Stimulated activated CD8-positive, alpha-beta memory T cell treated with anti-CD3 and anti-CD28 coated beads, Interleukin-4, amount 100 ng/mL, for 48 hours (primary cell): ENCODE data around the gene STK32B.
"Not testable (repeated sequence)": the region's sequence is repeated elsewhere in the genome, so short reads cannot be mapped to it uniquely, and the experiment has no call there.

ENCODE experiments used
- DNase-seq: peaks from one replicate; pipeline ENCODE4 v3.0.0-alpha.2; 2020

Gene STK32B

DNA sequence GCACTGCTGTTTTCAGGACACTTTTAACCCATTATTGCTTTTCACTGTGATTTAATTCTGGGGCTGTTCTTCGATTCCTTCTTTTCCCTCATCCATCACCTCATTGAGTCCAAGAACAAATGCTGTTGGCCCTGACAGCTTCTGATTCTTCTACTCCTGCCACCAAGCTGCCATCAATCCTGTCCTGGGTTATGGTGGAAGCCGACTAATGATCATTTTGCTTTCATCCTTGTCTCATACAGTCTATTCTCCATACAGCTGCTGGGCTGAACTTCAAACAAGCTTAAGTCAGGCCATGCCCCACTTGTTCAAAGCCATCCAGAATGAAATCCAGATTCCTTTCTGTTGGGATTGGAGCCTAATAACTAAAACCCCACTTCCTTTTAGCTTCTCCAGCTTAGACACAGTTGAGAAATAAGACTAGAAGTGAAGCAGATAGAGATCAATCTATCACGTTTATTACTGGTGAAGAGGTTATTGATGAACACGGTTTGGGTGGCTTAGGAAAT lies 161.9 kb downstream of the STK32B start:
- DNase-seq: no peak

DNA sequence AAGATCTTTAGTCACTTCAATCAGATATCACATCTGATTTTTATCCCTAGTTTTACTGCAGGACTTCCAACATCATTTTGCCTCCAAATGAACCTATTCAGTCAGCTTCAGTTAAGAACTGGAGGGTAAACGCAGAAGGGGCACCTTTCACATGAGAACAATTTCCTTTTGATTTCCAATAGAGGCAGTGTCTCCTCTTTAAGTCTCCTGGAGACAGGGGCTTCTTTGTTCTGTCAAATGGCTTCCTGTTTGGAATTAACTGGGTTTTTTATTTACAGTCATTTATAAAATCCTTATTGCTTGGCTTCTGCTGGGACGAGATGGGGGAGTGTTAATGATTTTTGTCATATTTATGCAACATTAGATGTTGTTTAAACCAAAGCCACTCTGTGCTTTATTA lies 164.0 kb downstream of the STK32B start:
- DNase-seq: no peak

DNA sequence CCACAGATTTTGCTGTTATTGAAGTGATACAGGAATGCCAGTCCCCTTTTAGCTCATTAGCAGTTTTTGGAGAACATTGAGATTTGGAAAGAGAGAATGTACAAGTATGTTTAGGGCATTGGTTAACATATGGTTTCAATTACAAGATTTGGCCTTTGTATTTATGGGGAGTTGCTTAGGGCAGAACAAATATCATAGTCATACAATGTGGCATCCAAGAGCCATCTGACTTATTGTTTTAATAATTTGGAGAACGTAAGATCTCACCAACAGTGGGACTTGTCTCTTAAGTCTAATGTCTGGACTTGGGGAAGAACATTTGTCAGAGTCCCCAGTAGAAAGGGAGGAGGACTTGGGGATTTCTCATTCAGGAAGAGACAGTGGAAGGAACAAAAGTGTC lies 166.1 kb downstream of the STK32B start:
- no peak for DNase-seq

DNA sequence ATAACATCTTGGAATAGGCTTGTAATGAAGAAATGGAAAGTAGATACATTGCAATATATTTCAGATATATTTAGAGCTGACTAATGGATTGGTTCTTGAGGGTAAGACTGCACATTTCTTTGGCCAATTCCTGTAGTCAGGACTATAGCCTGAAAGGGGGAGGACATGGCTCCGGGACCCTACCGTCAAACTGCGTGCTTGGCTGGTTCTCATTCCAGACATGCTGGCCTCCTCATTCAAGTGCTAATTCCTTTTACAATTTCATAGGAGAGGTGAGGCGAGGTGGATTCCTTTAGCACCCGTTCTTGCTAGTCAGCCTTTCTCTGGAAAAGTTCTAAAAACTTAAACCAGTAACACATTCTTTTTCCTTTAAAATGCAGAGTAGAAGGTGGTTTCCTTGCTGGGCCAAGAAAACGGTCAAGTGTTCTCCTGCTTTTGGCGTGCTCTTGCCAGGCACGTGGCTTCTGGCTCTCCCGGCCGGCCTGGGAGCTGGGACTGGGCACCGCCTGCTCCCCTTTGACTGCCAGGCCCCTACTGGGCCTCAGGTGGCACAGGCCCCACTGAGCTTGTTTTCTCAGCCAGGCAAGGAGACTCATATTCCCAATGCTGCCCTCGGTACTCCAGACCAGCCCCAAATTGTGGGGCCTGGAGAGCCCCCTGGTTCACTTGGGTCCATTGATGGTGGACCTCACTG lies 167.2 kb downstream of the STK32B start:
- DNase-seq: no peak

DNA sequence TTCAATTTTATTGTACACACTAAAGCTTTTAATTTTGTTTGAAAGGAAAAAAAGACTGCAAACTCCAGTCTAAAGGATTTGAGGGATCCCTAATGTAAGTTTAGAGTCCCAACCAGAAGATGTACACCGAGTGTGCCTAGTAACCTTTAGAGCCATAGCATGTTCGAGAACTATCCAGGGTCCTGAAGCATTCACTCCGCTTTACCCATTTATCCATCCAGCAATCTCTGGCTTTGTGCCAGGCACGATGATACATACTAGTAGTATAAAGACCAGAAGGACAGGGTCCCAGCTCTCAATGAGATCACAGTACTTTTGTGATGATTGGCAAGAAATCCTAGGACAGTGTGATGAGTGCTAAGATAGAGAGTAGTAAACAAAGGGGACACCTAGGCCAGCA lies 168.7 kb downstream of the STK32B start:
- no peak for DNase-seq

DNA sequence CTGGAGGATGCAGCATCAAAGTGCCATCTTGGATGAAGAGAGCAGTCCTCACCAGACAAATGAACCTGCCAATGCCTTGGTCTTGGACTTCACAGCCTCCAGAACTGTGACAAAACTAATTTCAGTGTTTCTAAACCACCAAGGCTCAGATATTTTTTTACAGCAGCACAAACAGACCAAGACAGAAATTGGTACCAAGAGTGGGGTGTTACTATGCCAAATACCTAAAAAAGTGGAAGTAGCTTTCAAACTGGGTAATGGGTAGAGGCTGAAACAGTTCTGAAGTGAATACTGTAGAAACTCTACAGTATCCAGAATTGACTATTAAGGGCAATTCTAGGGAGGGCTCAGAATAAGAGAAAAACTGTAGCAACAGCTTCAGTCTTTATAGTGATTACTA lies 170.8 kb downstream of the STK32B start:
- DNase-seq: no peak

DNA sequence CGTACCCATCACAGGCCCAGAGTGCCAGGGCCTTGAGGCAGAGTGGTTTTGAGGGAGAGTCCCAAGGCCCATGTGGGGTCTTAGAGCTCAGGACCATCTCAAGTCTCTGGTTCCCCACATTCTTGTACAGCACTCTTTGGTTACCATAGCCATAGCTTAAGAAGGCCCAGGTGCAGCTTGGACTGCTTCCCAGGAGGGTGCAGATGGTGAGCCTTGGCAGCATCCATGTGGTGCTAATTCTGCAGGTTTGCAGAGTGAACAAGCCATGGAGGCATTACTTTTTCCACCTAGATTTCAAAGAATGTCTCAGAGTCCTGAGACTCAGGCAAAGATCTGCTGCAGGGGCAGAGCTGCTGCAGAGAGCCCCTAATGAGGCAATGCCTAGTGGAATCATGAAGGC lies 171.7 kb downstream of the STK32B start:
- no peak for DNase-seq

DNA sequence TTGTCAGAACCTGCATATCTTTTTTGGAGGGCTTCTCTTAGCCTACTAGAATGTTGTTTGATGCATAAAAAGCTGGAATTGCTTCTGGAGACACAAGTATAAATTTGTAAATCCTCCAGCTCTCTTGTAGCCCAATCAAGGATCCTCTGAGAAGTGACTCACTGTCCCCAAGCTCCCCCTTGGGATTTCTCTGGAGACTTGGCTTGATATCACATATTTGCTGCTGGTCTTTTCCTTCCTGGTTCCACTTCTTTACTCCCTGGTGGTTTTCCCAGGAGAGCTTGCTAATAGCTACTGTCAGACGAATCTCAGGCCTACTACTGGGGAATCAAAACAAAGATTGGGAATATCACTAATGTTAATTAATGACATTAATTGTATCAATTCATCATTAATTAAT lies 173.1 kb downstream of the STK32B start:
- no peak for DNase-seq

DNA sequence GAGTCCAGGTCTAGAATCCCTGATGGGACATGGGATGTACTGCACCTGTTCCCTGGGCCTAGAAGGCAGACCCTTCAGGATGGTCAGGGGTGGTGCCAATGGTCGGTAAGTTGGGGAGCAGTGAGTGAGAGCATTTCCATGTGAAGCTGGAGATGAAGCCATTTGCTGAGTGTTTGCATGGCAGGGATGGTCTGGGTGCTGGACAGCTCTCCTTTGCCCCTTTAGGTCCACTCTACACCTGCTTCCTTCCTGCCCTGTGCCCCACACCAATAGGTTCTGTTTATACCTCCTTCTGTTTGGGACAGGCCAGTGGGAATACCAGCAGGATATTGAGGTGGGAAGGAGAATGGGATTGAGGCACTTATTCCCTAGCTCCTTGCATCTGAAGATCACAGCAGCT lies 181.3 kb downstream of the STK32B start:
- DNase-seq: no peak

DNA sequence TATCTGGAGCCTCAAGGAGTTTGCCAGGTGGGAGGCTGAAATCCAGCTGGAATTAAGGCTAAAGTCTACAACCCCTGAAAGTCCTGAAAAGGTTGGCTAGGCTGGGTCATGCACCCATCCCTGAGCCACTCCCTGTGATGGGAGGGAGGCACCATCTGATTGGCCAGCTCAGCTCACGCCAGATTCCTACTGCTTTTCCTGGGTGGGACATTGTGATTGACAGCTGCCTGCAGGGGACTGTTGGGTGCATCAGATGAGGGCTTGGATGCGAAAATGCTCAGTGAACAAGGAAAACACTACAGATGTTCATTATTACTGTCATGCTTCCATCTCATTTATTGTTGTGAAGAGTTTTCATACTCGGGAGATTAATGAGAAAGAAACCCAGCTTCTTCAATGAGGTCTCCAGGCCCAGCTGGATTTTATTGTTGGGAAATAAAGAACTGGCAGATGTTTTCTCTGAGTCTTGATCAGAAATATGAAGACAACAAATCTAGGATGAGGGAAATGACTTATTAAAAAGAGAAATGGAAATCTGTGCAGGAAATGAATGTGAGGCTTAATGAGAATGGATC lies 185.9 kb downstream of the STK32B start:
- DNase-seq: no peak

DNA sequence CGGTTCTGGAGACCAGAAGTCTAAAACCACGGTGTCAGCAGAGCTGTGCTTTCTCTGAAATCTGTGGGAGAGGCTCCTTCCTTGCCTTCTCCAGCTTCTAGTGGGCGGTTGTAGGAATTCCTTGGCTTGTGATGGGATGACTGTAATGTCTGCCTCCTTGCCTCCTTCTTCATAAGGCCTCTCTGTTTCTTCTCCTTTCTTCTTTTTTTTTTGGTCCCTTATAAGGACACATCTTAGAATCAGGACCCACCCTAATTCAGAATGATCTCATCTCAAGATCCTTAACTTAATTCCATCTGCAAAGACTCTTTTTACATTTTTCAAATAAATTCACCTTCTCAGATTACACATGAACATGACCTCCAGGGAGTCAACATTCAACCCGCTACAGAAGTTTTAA lies 186.9 kb downstream of the STK32B start:
- no peak for DNase-seq

DNA sequence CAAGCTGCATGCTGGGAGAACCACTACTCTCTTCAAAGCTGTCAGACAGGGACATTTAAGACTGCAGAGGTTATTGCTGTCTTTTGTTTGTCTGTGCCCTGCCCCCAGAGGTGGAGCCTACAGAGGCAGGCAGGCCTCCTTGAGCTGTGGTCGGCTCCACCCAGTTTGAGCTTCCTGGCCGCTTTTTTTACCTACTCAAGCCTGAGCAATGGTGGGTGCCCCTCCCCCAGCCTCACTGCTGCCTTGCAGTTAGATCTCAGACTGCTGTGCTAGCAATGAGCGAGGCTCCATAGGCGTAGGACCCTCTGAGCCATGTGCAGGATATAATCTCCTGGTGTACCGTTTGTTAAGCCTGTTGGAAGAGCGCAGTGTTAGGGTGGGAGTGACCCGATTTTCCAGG lies 195.8 kb downstream of the STK32B start:
- not testable (repeated sequence) for DNase-seq

DNA sequence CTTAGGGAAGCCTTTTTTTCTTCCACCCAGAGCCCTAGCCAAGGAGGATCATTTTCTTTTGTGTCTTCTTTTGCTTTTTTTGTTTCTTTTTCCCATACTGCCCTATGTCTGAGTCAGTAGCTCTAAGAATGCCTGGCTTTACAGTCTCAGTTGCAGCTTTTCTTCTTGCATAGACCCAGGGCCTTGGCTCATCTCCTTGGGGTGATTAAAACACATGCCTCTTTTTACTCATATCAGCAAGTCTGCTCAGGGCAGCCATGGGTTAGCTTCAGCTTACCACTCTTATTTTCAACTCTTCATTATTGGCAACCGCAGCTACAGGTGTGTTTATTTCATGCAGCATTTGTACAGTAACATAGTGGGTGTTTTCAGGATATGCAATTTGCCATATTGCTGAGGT lies 196.5 kb downstream of the STK32B start:
- no peak for DNase-seq

DNA sequence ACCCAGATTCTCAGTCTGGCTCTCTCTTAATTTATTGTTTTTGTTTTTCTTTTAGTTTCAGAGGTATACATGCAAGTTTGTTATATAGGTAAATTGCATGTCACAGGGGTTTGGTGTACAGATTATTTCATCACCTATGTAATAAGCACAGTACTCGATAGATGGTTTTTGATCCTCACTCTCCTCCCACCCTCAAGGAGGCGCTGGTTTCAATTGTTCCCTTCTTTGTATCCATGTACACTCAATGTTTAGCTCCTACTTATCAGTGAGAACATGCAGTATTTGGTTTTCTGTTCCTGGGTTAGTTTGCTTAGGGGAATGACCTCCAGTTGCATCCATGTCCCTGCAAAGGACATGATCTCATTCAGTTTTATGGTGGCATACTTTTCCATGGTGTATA lies 198.4 kb downstream of the STK32B start:
- no peak for DNase-seq

DNA sequence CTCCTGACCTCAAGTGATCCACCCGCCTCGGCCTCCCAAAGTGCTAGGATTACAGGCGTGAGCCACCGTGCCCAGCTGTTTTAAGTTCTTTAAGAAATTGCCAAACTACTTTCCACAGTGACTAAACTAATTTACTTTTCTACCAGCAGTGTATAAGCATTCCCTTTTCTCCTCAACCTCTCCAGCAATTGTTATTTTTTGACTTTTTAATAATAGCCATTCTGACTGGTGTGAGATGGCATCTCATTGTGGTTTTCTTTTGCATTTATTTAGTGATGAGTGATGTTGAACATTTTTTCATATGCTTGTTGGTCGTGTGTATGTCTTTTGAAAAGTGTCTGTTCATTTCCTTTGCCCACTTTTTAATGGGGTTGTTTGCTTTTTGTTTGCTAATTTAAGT lies 199.3 kb downstream of the STK32B start:
- DNase-seq: not testable (repeated sequence)

DNA sequence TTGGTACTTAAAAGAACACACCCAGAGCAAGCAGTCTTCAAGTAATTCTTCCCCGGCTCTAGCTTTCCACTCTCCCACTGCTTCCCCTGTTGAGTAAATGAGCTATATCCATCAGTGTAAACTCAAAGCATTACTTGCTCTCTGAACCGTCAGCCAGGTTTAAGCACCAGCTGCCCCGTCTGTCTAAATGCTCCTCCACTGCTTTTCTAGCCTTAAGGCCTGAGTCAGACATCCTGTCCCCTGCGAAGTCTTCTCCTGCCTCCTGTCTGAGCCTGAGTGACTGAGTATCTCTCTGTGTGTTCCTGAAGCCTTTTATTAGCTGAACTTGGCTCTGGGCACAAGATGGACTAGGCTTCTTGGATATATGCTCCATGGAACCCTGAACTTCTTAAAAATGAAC lies 205.1 kb downstream of the STK32B start:
- DNase-seq: no peak

DNA sequence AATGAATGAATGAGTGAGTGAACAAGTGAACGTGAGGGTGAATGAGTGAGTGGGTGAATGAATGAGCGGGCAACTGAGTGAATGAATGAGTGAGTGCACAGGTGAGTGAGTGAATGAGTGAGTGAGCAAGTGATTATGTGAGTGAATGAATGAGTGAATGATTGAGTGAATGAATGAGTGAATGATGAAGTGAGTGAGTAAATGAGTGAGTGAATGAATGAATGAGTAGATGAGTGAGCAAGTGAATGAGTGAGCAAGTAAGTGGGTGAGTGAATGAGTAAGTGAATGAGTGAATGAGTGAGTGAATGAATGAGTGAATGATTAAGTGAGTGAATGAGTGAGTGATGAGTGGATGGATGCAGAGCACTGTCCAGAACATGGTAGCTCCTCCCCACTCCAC lies 205.8 kb downstream of the STK32B start:
- DNase-seq: no peak

DNA sequence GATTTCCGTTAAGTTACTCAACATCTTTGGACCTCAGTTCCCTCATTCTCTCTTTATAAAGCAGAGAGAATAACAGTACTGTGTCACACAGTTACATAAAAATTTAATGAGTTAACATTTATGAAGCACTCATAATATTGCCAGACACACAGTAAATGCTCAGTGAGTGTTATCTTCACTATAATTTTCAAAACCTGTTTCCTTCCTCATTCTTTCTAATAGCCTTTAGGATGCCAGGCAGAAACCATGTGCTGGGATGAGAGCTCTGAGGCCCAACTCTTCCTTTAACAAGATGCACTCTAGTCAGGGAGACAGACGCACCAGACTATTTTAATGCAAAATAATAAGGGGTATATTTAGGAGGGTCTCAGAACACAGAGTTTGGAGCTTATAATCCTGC lies 208.2 kb downstream of the STK32B start:
- DNase-seq: no peak

DNA sequence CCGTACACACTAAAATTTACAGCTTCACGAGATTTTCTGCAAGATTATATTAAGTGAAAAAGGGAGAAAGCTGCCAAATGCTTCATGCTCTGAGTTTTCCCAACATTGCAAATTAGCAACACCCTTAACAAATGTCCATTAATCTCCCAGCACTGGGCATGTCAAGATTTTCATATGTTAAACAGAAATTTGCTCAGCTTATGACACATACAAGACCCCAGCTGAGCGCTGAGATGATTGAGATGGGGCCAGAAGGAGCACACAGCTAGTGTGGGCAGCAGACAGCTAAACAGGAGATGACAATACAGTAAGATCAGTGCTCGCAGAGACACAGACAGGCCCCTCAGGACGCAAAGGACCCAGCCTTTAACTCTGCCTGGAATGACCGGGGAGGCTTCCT lies 208.8 kb downstream of the STK32B start:
- DNase-seq: no peak

DNA sequence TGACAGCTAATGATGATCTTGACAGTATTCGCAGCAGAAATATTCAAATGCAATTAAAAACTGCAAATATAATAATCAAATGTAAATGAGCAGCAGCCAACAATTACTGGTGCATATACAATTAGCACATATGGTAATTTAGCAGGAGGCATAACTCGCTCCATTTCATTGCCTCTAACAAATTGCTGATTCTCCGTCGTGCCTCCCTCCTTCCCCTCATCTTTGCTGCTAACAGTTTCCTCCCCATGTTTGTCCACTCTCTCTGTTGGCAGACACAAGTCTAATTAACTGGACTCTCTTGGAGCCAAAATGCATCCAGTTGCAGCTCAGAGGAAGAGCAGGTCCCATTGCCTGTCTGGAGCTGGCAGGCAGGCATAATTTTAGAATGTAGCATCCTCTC lies 210.6 kb downstream of the STK32B start:
- no peak for DNase-seq

DNA sequence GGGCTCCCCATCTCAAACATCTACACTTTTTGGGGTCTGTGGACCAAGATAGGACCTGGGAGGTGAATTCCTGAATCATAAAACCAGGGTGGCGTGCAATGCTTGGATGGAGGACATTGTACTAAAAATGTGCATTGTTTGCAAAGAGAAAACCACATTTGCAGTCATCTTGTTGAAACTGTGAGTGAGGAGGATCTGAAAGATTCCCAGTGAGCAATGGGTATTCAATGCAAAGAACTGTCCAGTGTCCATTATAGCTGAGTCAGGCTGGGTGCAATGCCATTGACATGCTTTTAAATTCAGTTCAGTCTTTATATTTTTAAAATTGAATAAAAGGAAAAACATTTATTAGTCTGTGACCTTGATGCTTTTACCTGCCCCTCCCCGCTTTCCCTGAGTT lies 215.7 kb downstream of the STK32B start:
- DNase-seq: no peak

DNA sequence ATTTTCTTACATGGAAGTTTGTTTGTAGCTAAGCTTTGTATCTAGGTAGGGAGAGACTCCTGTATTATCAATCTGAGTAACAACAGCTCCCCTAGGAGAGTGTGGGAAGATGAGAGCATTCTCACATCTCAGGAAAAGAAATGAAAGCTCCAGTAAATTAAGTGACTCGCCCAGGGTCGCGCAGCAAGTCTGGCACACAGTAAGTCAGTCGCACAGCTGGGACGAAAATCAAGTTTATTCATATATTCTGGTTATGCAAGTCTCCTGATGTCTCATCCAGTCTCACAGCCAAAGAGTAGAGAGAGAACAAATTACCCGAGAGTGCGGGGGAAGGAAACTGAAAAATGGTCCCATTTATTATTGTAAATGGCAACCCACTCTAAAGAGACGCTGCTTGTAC lies 216.1 kb downstream of the STK32B start:
- no peak for DNase-seq

DNA sequence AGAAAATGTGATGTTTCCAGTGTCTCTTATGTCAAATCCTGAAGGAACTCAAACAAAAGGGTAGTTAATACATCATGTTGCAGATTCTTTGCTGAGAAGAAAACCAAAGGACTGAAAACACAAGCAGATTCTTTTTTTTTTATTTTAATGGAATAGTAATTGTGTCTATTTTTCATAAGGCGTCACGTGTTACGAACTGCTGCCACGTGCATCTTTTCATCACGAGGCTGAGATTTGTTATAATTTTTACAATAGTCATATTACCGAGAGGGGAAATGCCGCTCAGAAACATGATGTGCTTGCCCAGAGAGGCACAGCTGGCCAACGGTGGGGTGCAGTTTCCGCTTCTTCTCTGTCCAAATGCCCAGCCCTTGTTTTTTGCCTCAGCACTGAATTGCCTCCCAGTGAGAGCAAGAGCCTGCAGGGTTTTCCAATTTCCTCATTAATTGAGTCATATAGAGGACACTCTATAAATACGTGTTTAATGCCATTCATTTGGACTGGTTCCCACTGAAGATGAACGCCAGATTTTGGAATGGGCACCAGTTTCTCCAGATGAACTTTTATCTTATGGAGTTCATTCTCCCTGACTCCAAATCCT lies 225.3 kb downstream of the STK32B start:
- no peak for DNase-seq

DNA sequence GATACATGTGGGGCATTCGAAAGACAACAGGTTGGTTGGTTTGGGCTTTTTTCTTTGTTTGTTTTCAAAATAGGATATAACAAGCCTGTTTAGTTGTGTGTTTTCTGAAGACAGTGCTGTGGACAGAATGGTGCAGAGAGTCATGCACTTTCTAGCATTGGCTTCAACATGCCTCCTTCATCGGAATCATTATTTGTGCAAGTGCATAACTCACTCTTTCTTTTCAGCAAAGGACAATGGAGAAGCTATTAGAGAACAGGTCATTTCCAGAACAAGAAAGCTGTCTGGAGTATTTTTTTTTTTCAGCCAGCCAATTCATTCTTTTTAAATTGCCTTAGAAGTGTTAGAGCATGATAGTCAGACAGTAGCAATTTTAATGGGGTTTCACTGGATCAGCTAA lies 225.8 kb downstream of the STK32B start:
- no peak for DNase-seq

DNA sequence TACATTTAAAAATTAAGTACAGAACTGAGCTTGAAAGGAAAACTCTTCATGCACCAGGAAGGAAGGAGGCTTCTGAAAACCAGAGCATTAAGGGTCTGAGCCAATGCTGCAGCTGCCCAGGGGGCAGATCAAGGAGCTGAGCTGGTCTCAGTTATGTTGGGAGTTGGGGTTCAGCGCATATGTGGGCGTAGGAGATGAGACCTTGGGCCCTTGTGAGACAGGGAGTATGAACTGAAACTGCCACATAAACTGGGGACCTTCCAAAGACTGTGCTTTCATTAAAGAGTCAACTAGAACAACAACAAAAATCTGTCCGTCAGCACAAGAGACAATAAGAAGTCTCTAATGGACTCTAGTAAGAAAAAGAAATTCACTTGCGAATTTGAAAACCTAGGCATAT lies 226.9 kb downstream of the STK32B start:
- no peak for DNase-seq
